ENCODE results near the gene NSFL1C. TPM values are rescaled to one million over a fixed set of nuclear protein-coding genes. Genes with fewer than 3 reads are reported as not detected.

NSFL1C gene
- total RNA-seq, 4 donors from 2014 or later, result 14.7 to 51.2 (median 48.8) TPM

- WGBS, 2 donors (ENCODE audit: low coverage in 1 of 2), result 84% methylated on average over 5 of the region's 5 CpGs; no CpG with 5 or more reads in 1 of the 2 donors
- no peak overlapping the region for H3K27ac ChIP-seq
- intact Hi-C loops (cut with DNase I; ENCODE audit: low total_unique reads) (no loop called here), in situ Hi-C loops (cut with MboI; ENCODE audit: low pct_ligation_motif_present in 1 of 4, low pct_unique_long_range_greater_than_20kb in 1 of 4, low sequenced_read_pairs in 3 of 4) (no loop called here)
- H3K4me1 ChIP-seq, result no peaks in the 10 kb centered on the region
- peaks cover 0 to 4% of the 10 kb centered on the region in 2 donors for H3K9me3 ChIP-seq
- no peaks in the 10 kb centered on the region for H3K36me3 ChIP-seq
- H3K27me3 ChIP-seq, result peaks cover 7% of the 10 kb centered on the region
- no peak overlapping the region for H3K4me3 ChIP-seq
- TF ChIP-seq POLR2A (IDR thresholded peaks at IDR 0.05) (no peak), EP300 (IDR thresholded peaks at IDR 0.05; ENCODE audit: low read depth) (no peak), POLR2AphosphoS5 (IDR thresholded peaks at IDR 0.05) (no peak), CTCF (IDR thresholded peaks at IDR 0.05) (no peak)
- no peak for DNase-seq
Measured at GRCh38 chr20:1417273-1417672, 49.4 kb downstream of the NSFL1C start.

GRCh38 chr20:1415667-1416468, 50.8 kb downstream of the NSFL1C start:
- DNase-seq, result no peak
- Histone ChIP-seq H3K9me3 (peaks cover 0 to 3% of the 10 kb centered on the region in 2 donors), H3K4me3 (no peak overlapping the region), H3K27me3 (peaks cover 7% of the 10 kb centered on the region), H3K27ac (no peak overlapping the region), H3K36me3 (no peaks in the 10 kb centered on the region), H3K4me1 (no peaks in the 10 kb centered on the region)
- in situ Hi-C loops (cut with MboI; ENCODE audit: low pct_ligation_motif_present in 1 of 4, low pct_unique_long_range_greater_than_20kb in 1 of 4, low sequenced_read_pairs in 3 of 4) (no loop called here), intact Hi-C loops (cut with DNase I; ENCODE audit: low total_unique reads) (no loop called here)
- TF ChIP-seq POLR2A (IDR thresholded peaks at IDR 0.05), result no peak
- no peak for TF ChIP-seq POLR2AphosphoS5 (IDR thresholded peaks at IDR 0.05)
- TF ChIP-seq CTCF (IDR thresholded peaks at IDR 0.05), result no peak
- no peak for TF ChIP-seq EP300 (IDR thresholded peaks at IDR 0.05; ENCODE audit: low read depth)
- 74 to 100% methylated on average over 5 to 8 of the region's 8 CpGs for WGBS, 2 donors (ENCODE audit: low coverage in 1 of 2)

- H3K9me3 ChIP-seq, result no peaks in the 10 kb centered on the region
- peaks cover 7% of the 10 kb centered on the region for H3K27me3 ChIP-seq
- no peak overlapping the region for H3K27ac ChIP-seq
- H3K4me3 ChIP-seq, result no peak overlapping the region
- no peak for DNase-seq
- no peaks in the 10 kb centered on the region for H3K4me1 ChIP-seq
- no peaks in the 10 kb centered on the region for H3K36me3 ChIP-seq
- WGBS, 2 donors (ENCODE audit: low coverage in 1 of 2), result 41 to 43% methylated on average over 4 of the region's 4 CpGs
- intact Hi-C loops (cut with DNase I; ENCODE audit: low total_unique reads) (no loop called here), in situ Hi-C loops (cut with MboI; ENCODE audit: low pct_ligation_motif_present in 1 of 4, low pct_unique_long_range_greater_than_20kb in 1 of 4, low sequenced_read_pairs in 3 of 4) (no loop called here)
- no peak for TF ChIP-seq POLR2AphosphoS5 (IDR thresholded peaks at IDR 0.05)
- no peak for TF ChIP-seq CTCF (IDR thresholded peaks at IDR 0.05)
- no peak for TF ChIP-seq EP300 (IDR thresholded peaks at IDR 0.05; ENCODE audit: low read depth)
- TF ChIP-seq POLR2A (IDR thresholded peaks at IDR 0.05), result no peak
Measured at GRCh38 chr20:1414982-1415381, 51.7 kb downstream of the NSFL1C start.

DNA sequence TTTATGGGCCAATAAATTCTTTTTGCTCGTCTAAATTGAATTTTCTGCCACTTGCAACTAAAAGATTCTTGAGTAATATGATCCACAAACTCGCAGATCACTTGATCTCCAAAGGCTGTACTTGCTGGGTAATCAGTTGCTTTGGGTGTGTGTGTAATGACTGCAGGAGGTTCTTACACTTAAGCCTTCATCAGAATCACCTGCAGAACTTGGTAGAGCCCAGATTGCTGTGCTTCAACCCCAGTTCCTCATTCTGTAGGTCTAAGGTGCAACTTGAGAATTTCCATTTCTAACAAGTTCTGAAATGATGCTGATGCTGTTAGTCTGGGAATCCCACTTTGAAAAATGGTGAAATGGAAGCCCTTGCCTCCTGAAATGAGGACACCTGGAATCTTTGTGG, 60.8 kb downstream of the NSFL1C start:
- in situ Hi-C loops (cut with MboI; ENCODE audit: low pct_ligation_motif_present in 1 of 4, low pct_unique_long_range_greater_than_20kb in 1 of 4, low sequenced_read_pairs in 3 of 4) (no loop called here), intact Hi-C loops (cut with DNase I; ENCODE audit: low total_unique reads) (no loop called here)
- WGBS, 2 donors (ENCODE audit: low coverage in 1 of 2), result 33 to 39% methylated on average over 2 of the region's 2 CpGs
- Histone ChIP-seq H3K27ac (no peak overlapping the region), H3K4me3 (no peak overlapping the region), H3K9me3 (no peaks in the 10 kb centered on the region), H3K27me3 (no peaks in the 10 kb centered on the region), H3K4me1 (peaks cover 0 to 15% (median 1%) of the 10 kb centered on the region in 4 donors), H3K36me3 (no peaks in the 10 kb centered on the region)
- no peak for DNase-seq
- TF ChIP-seq POLR2A (IDR thresholded peaks at IDR 0.05) (no peak), POLR2AphosphoS5 (IDR thresholded peaks at IDR 0.05) (no peak), CTCF (IDR thresholded peaks at IDR 0.05) (no peak), EP300 (IDR thresholded peaks at IDR 0.05; ENCODE audit: low read depth) (no peak)
